BJ (cell line): ENCODE measurements around the gene DEFB119. TPM values are rescaled to one million over a fixed set of nuclear protein-coding genes. Genes with fewer than 3 reads are reported as not detected.
"Not testable (repeated sequence)": the region's sequence is repeated elsewhere in the genome, so short reads cannot be mapped to it uniquely, and the experiment has no call there.

Source experiments
- CTCF ChIA-PET: fragments of 350-600 bp; formaldehyde crosslinking; extraction: SDS; loops from one replicate; lab custom pipeline; 2021; ENCODE audit warnings: antibody characterized with exemption, inconsistent platforms; lab: Yijun Ruan, JAX
- POLR2A ChIA-PET: fragments of 300-600 bp; sonication (Branson Sonifier 250); formaldehyde crosslinking; extraction: SDS; loops from one replicate; lab custom pipeline; 2021; ENCODE audit warnings: antibody characterized with exemption; lab: Charles Lee
- DNase-seq: peaks from one replicate; pipeline ENCODE4 v3.0.0-alpha.2; 2011; ENCODE audit warnings: low read depth
- H3K27me3 ChIP-seq: 2 replicates; pipeline ENCODE4 v1.6.0; 2011; ENCODE audit warnings: low read length; ENCODE audit not compliant: control insufficient read depth, insufficient read depth
- H3K36me3 ChIP-seq: 2 replicates; pipeline ENCODE4 v1.5.1; 2011; ENCODE audit warnings: low read length; ENCODE audit not compliant: control insufficient read depth, insufficient read depth
- H3K4me3 ChIP-seq: 2 replicates; pipeline ENCODE4 v1.5.1; 2011; ENCODE audit warnings: low read depth, mild to moderate bottlenecking, control low read depth, low read length
- CTCF ChIP-seq: IDR thresholded peaks from 2 replicates; pipeline ENCODE4 v1.5.1; 2011; ENCODE audit warnings: low read depth, mild to moderate bottlenecking, control low read depth, inconsistent platforms, low read length, moderate library complexity; ENCODE audit not compliant: insufficient read depth
- polyA plus RNA-seq: library from polyadenylated mRNA; depleted of rRNA; stranded (reverse); fragments of >200 nt; gene quantifications from 2 replicates; pipeline ENCODE4 v1.2.3, GENCODE V29; 2011

Gene DEFB119
- polyA plus RNA-seq, 1 experiment = not detected

DNA sequence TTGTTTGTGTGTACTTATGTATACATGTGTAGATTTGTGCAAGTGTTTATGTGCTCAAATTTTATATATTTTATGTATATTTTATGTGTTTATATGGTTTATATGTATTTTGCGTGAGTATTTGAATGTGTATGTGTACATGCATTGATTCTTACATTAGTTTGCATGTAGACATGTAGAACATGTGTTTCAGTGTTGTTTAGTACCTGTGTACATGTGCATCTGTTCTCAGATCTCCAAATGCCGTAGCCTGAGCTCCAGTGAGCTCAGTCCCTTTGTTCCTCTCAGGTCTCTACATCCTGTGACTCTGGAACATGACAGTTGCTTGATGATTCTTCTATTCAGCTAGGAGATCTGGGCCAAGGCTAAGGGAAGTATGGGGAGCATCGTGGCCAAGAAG is 4.5 kb upstream of the DEFB119 start:
- POLR2A ChIA-PET = no interaction called here
- Histone ChIP-seq H3K27me3 (no peaks in the 10 kb centered on the region), H3K36me3 (no peaks in the 10 kb centered on the region), H3K4me3 (no peak overlapping the region)
- CTCF ChIA-PET = no interaction called here
- no peak for DNase-seq
- no peak for TF ChIP-seq CTCF

- POLR2A ChIA-PET = no interaction called here
These were observed 2.4 kb upstream of the DEFB119 start for GRCh38 chr20:31392836-31393235.

DNA sequence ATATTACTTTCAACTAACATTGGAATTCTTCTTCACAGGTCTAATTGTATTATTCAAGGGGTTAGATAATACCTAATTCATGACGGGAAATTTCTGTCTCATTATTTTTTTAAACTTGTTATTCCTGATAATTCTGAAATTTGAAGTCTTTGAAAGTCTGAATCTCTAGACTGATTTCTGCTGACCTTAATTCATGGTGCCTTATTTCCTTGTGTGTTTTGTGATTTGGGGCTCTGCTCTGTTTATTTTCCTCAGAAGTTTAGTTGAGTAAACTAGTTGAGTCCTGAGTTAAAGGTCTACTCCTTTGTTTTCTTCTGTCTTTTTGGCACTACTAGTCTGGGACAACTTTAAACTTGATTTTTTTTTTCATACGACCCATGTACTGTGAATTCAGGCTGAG is 16.0 kb downstream of the DEFB119 start:
- CTCF ChIA-PET = no interaction called here
- no peak for TF ChIP-seq CTCF

More at GRCh38 chr20:31392836-31393235, 2.4 kb upstream of the DEFB119 start:
- Histone ChIP-seq H3K36me3 (no peaks in the 10 kb centered on the region), H3K4me3 (no peak overlapping the region), H3K27me3 (no peaks in the 10 kb centered on the region)
- DNase-seq = no peak
- TF ChIP-seq CTCF = no peak
- CTCF ChIA-PET = interaction anchor here (0.6 kb wide), 1 partner anchor 1518 kb away, joined by 3 read pairs; no protein-coding TSS in a partner anchor

GRCh38 chr20:31368301-31368700 is 22.1 kb downstream of the DEFB119 start, which contains the start of gene DEFB118:
DEFB118 (plus strand) TSS chr20:31368601; CDS start chr20:31368651, 50 bp downstream.
- TF ChIP-seq CTCF = no peak
- ChIA-PET POLR2A (no interaction called here), CTCF (no interaction called here)
- Histone ChIP-seq H3K36me3 (no peaks in the 10 kb centered on the region), H3K4me3 (no peak within 1 kb of the TSS), H3K27me3 (no peaks in the 10 kb centered on the region; the same call in 1 of the 2 replicates)
- DNase-seq = no peak

More for the DNA sequence above, 16.0 kb downstream of the DEFB119 start:
- DNase-seq = no peak
- POLR2A ChIA-PET = no interaction called here
- H3K27me3 ChIP-seq = no peaks in the 10 kb centered on the region
- no peaks in the 10 kb centered on the region for H3K36me3 ChIP-seq
- H3K4me3 ChIP-seq = no peak overlapping the region

- CTCF ChIA-PET, H3K36me3 ChIP-seq, H3K27me3 ChIP-seq, H3K4me3 ChIP-seq, POLR2A ChIA-PET, DNase-seq: not testable (repeated sequence)
These were observed 26.1 kb downstream of the DEFB119 start for GRCh38 chr20:31364272-31364671.

DNA sequence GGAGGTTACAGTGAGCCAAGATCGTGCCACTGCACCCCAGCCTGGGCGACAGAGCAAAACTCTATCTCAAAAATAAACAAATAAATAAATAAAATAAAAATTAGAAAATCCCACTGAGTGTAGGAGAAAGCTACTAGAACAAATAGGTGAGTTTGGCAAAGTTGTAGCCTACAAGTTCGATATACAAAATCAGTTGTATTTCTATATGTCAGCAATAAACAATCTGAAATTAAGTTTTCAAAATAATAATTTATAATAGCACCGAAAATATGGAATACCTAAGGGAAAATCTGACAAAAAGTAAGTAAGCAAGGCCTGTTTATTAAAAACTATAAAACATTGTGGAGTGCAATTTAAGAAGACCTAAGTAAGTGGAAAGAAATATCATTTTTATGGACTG is 27.1 kb downstream of the DEFB119 start:
- TF ChIP-seq CTCF = no peak
- H3K4me3 ChIP-seq = no peak overlapping the region
- ChIA-PET POLR2A (no interaction called here), CTCF (no interaction called here)
- H3K36me3 ChIP-seq = no peaks in the 10 kb centered on the region
- no peaks in the 10 kb centered on the region; the same call in 1 of the 2 replicates for H3K27me3 ChIP-seq
- DNase-seq = no peak
